ENCODE measurements around the gene TPRA1. TPM values are rescaled to one million over a fixed set of nuclear protein-coding genes. Genes with fewer than 3 reads are reported as not detected.

The TPRA1 gene
- total RNA-seq, 1 experiment from 2014 or later, result 20.2 TPM

DNA sequence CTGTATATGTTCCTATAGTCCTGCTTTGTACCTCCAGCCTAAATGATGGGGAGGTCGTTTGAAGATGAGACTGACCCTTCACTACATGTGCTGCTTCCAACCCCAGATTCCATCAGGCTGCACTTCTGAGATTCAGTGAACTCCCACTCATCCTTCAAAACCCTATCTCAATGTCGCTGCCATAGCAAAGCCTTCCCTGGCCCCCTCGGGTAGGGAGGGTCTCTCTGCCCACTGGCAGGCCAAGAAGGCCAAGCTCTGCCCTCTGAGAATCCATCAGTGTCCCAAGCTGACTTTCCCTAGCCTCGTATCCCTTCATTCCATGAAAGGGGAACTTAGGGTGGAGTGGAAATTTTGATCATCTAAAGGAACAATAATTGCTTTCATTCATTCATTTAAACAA is 35.4 kb downstream of the TPRA1 start:
- TF ChIP-seq EZH2 (IDR thresholded peaks at IDR 0.05; ENCODE audit: borderline replicate concordance, low read depth, low read length, poor library complexity, severe bottlenecking), result no peak
- TF ChIP-seq, protein P1, sequence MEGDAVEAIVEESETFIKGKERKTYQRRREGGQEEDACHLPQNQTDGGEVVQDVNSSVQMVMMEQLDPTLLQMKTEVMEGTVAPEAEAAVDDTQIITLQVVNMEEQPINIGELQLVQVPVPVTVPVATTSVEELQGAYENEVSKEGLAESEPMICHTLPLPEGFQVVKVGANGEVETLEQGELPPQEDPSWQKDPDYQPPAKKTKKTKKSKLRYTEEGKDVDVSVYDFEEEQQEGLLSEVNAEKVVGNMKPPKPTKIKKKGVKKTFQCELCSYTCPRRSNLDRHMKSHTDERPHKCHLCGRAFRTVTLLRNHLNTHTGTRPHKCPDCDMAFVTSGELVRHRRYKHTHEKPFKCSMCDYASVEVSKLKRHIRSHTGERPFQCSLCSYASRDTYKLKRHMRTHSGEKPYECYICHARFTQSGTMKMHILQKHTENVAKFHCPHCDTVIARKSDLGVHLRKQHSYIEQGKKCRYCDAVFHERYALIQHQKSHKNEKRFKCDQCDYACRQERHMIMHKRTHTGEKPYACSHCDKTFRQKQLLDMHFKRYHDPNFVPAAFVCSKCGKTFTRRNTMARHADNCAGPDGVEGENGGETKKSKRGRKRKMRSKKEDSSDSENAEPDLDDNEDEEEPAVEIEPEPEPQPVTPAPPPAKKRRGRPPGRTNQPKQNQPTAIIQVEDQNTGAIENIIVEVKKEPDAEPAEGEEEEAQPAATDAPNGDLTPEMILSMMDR (conservative IDR thresholded peaks at IDR 0.05; ENCODE audit: low read depth, low read length), result no peak
- POLR2A ChIA-PET (ENCODE audit: low non-redundant PET), result no interaction called here
- H3K9me3 ChIP-seq (ENCODE audit: low read depth, low read length, poor library complexity, severe bottlenecking), result peaks cover 7% of the 10 kb centered on the region
- DNase-seq (ENCODE audit: low spot score), result no peak
- H3K27ac ChIP-seq (ENCODE audit: low read depth, low read length, poor library complexity, severe bottlenecking), result no peak overlapping the region
- H3K4me3 ChIP-seq (ENCODE audit: low read depth, low read length, poor library complexity, severe bottlenecking), result no peak overlapping the region
- H3K27me3 ChIP-seq (replicated peaks; ENCODE audit: insufficient read depth, low read depth, low read length, poor library complexity), result no peaks in the 10 kb centered on the region
- CTCF ChIA-PET, result no interaction called here
- no peaks in the 10 kb centered on the region for H3K4me1 ChIP-seq (ENCODE audit: insufficient read depth, low read length, poor library complexity, severe bottlenecking)
- no peaks in the 10 kb centered on the region for H3K36me3 ChIP-seq (ENCODE audit: insufficient read depth, low read length, poor library complexity, severe bottlenecking)
- no TSS peak for BruUV-seq (replicated peaks)
- intact Hi-C loops (cut with micrococcal nuclease; ENCODE audit: unreplicated experiment), result no loop called here

DNA sequence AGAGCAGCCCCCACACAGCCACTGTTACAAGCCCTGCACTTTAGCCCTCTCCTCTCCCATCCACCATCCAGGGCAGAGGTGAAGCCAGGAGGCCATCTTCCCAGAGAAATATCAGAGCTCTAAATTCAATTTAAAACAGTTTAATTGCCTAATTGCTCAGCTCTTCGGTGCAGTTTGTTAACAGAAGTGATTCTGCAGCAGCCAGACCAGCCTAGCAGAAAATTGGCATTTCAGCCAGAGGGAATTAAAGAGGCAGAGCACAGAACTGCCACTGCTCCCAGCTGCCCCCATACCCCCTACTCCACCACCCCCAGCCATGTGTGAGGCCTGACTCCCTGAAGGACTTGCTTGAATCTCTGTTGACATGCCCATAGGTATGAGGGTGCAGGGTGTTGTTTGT is 38.5 kb downstream of the TPRA1 start:
- H3K27ac ChIP-seq (ENCODE audit: low read depth, low read length, poor library complexity, severe bottlenecking), result no peak overlapping the region
- no TSS peak for BruUV-seq (replicated peaks)
- H3K4me1 ChIP-seq (ENCODE audit: insufficient read depth, low read length, poor library complexity, severe bottlenecking), result peaks cover 8% of the 10 kb centered on the region
- no peaks in the 10 kb centered on the region for H3K9me3 ChIP-seq (ENCODE audit: low read depth, low read length, poor library complexity, severe bottlenecking)
- ChIA-PET CTCF (no interaction called here), POLR2A (ENCODE audit: low non-redundant PET) (no interaction called here)
- no peaks in the 10 kb centered on the region for H3K36me3 ChIP-seq (ENCODE audit: insufficient read depth, low read length, poor library complexity, severe bottlenecking)
- no peak overlapping the region for H3K4me3 ChIP-seq (ENCODE audit: low read depth, low read length, poor library complexity, severe bottlenecking)
- DNase-seq (ENCODE audit: low spot score), result no peak
- intact Hi-C loops (cut with micrococcal nuclease; ENCODE audit: unreplicated experiment), result no loop called here
- H3K27me3 ChIP-seq (replicated peaks; ENCODE audit: insufficient read depth, low read depth, low read length, poor library complexity), result no peaks in the 10 kb centered on the region
- no peak for TF ChIP-seq EZH2 (IDR thresholded peaks at IDR 0.05; ENCODE audit: borderline replicate concordance, low read depth, low read length, poor library complexity, severe bottlenecking)

DNA sequence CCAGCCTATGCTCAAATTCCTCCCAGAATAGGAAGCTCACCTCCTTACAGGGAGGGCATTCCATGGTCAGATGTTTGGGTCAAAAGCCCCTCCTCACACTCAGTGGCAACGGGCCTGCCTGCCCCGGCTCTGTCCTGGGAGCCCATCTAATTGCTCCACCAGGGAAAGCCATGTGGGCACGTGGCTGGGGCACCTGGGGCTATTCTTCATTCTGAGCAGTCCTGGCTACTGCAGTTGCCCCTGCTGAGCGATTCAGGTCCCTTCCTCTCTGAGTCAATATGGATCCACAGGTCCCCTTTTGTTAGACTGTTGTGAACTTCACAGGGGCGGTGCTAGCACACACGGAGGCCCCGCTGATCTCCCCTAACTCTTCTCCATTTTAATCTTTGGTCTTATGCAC is 39.4 kb downstream of the TPRA1 start:
- ChIA-PET CTCF (interaction anchor here (0.5 kb wide), 1 partner anchor 820 kb away, joined by 6 read pairs; no protein-coding TSS in a partner anchor), POLR2A (ENCODE audit: low non-redundant PET) (no interaction called here)
- Histone ChIP-seq H3K4me3 (ENCODE audit: low read depth, low read length, poor library complexity, severe bottlenecking) (no peak overlapping the region), H3K9me3 (ENCODE audit: low read depth, low read length, poor library complexity, severe bottlenecking) (no peaks in the 10 kb centered on the region), H3K27me3 (replicated peaks; ENCODE audit: insufficient read depth, low read depth, low read length, poor library complexity) (no peaks in the 10 kb centered on the region), H3K27ac (ENCODE audit: low read depth, low read length, poor library complexity, severe bottlenecking) (no peak overlapping the region), H3K4me1 (ENCODE audit: insufficient read depth, low read length, poor library complexity, severe bottlenecking) (peaks cover 8% of the 10 kb centered on the region), H3K36me3 (ENCODE audit: insufficient read depth, low read length, poor library complexity, severe bottlenecking) (no peaks in the 10 kb centered on the region)
- intact Hi-C loops (cut with micrococcal nuclease; ENCODE audit: unreplicated experiment), result no loop called here
- DNase-seq (ENCODE audit: low spot score), result no peak
- BruUV-seq (replicated peaks), result no TSS peak
- TF ChIP-seq, protein P1 (conservative IDR thresholded peaks at IDR 0.05; ENCODE audit: low read depth, low read length), result no peak

DNA sequence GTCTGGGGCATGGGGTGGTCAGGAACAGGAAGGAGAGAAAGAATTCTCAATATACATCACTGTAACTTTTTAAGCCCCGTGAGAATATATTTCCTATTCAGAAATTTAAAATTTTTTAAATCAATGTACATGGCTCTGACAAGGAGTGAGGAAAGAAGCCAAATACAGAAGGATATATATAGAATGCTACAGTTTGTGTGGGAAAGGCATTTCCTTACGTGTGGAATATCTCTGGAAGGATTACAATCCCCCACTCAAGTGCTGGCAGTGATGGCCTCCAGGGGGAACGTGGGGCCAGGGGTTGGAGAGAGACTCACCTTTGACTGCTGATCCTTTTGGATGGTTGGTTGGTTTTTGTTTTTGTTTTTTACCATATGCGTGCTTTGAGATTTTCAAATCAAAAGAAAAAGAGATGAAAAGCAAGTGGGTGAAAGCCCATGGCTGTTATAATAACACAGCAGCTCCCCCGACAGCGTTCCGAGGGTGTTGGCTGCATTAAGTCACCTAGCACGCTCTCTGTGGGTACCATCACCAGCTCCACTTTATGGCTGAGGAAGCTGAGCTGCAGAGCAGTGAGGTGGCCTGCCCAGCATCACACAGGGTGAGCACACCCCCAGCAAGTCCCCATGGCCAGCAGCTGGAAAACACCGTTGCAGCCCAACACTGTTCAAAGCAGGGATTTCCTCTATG is 39.9 kb downstream of the TPRA1 start:
- H3K4me3 ChIP-seq (ENCODE audit: low read depth, low read length, poor library complexity, severe bottlenecking), result no peak overlapping the region
- CTCF ChIA-PET, result no interaction called here
- DNase-seq (ENCODE audit: low spot score), result no peak
- POLR2A ChIA-PET (ENCODE audit: low non-redundant PET), result no interaction called here
- no peak for TF ChIP-seq EZH2 (IDR thresholded peaks at IDR 0.05; ENCODE audit: borderline replicate concordance, low read depth, low read length, poor library complexity, severe bottlenecking)
- TF ChIP-seq, protein P1 (conservative IDR thresholded peaks at IDR 0.05; ENCODE audit: low read depth, low read length), result no peak
- H3K36me3 ChIP-seq (ENCODE audit: insufficient read depth, low read length, poor library complexity, severe bottlenecking), result no peaks in the 10 kb centered on the region
- no peaks in the 10 kb centered on the region for H3K9me3 ChIP-seq (ENCODE audit: low read depth, low read length, poor library complexity, severe bottlenecking)
- H3K4me1 ChIP-seq (ENCODE audit: insufficient read depth, low read length, poor library complexity, severe bottlenecking), result peaks cover 8% of the 10 kb centered on the region
- H3K27ac ChIP-seq (ENCODE audit: low read depth, low read length, poor library complexity, severe bottlenecking), result no peak overlapping the region
- intact Hi-C loops (cut with micrococcal nuclease; ENCODE audit: unreplicated experiment), result no loop called here
- no peaks in the 10 kb centered on the region for H3K27me3 ChIP-seq (replicated peaks; ENCODE audit: insufficient read depth, low read depth, low read length, poor library complexity)
- BruUV-seq (replicated peaks), result no TSS peak

Data from A673 (cell line).